OCI-M1 (cell line): ENCODE results near the gene ZNF362.
A peak's percentile ranks its signal among the peaks of the same experiment; 100 is the strongest.
"Not testable (repeated sequence)": the region's sequence is repeated elsewhere in the genome, so short reads cannot be mapped to it uniquely, and the experiment has no call there.

ENCODE experiments used
- DNase-seq: peaks from one replicate; lab custom pipeline; 2025; lab: John Stamatoyannopoulos, UW

The ZNF362 gene

GRCh38 chr1:33287317-33287716 lies 31.0 kb downstream of the ZNF362 start:
- no peak for DNase-seq

- no peak for DNase-seq
Measured at GRCh38 chr1:33288976-33289857, 32.9 kb downstream of the ZNF362 start.

GRCh38 chr1:33289858-33290154 lies 33.5 kb downstream of the ZNF362 start:
- DNase-seq: no peak

GRCh38 chr1:33290615-33291014 lies 34.3 kb downstream of the ZNF362 start:
- not testable (repeated sequence) for DNase-seq

GRCh38 chr1:33292726-33293340 lies 36.5 kb downstream of the ZNF362 start:
- DNase-seq: no peak

GRCh38 chr1:33294071-33295010 lies 38.0 kb downstream of the ZNF362 start:
- DNase-seq: no peak

GRCh38 chr1:33295023-33295422 lies 38.7 kb downstream of the ZNF362 start:
- no peak for DNase-seq

- peak; percentile 88 for DNase-seq
Measured at GRCh38 chr1:33295450-33296081, 39.3 kb downstream of the ZNF362 start.

GRCh38 chr1:33296082-33296458 lies 39.8 kb downstream of the ZNF362 start:
- DNase-seq: no peak

- no peak for DNase-seq
Measured at GRCh38 chr1:33296824-33297223, 40.5 kb downstream of the ZNF362 start.

GRCh38 chr1:33297911-33298622 lies 41.8 kb downstream of the ZNF362 start:
- no peak for DNase-seq

- DNase-seq: peak; percentile 86
Measured at GRCh38 chr1:33298623-33299277, 42.5 kb downstream of the ZNF362 start.

GRCh38 chr1:33299461-33300155 lies 43.3 kb downstream of the ZNF362 start:
- no peak for DNase-seq

- DNase-seq: no peak
Measured at GRCh38 chr1:33300673-33301072, 44.4 kb downstream of the ZNF362 start.

- DNase-seq: no peak
Measured at GRCh38 chr1:33301273-33301984, 45.1 kb downstream of the ZNF362 start.

- DNase-seq: peak; percentile 3
Measured at GRCh38 chr1:33302325-33302724, 46.0 kb downstream of the ZNF362 start.

GRCh38 chr1:33305016-33305415 lies 48.7 kb downstream of the ZNF362 start:
- DNase-seq: no peak

GRCh38 chr1:33305816-33306652 lies 49.7 kb downstream of the ZNF362 start:
- no peak for DNase-seq
